Choroid plexus epithelial cell (primary cell): ENCODE results near the gene RWDD2A.

ENCODE experiments used
- DNase-seq: peaks from one replicate; pipeline ENCODE4 v3.0.0-alpha.2; 2010; ENCODE audit warnings: low read depth
- H3K4me3 ChIP-seq: 2 replicates; pipeline ENCODE4 v1.5.1; 2011; ENCODE audit warnings: low read depth, mild to moderate bottlenecking, control low read depth, low read length, moderate library complexity
- TF ChIP-seq, protein P1 (sequence below): conservative IDR thresholded peaks from 2 replicates; pipeline ENCODE4 v1.5.1; 2011; ENCODE audit warnings: low read depth, mild to moderate bottlenecking, control low read depth, inconsistent platforms, low read length, moderate library complexity

Gene RWDD2A

DNA sequence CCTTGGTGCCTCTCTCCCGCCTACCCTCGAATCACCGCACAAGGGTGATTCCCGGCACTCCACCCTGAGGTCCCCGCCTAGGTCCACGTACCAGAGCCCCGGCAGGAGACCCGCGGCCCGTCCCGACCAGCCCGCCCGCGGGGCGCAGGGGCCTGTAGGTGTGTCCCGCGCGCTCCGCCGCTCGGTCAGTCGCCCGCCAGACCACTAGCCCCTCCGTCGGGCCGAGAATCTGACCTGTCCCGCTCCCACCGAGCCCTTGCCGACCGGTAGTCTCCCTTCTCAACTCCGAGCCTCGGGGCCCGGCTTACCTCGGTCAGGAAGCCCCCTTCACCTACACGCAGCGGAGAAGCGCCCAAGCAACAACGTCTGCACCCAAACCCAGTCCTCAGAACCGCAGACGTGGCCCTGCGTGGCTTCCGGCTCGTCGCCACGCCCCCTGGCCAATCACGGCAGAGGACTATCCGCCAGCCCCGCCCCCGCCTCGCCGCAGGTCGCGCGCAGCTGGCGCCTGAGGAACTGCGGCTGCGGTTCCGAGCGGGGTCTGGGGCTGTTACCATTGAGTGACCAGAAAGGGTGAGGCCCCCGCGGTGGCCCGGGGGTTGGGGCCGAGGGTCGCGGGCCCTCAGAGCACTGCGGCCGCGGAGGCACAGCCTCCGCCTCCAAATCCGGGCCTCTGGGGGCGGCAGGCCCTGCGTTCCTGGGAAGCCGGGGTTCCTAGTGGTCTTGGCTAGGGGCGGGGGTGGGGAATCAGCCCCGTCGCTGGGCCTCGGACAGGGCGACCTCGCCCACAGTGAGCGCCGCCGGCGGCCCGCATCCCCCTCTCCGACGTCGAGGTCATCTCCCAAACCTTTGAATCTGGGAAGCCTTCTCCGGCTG, at the start of gene RWDD2A, which contains the start of gene PGM3:
Gene RWDD2A (plus strand): TSS at position 487 of the 876 bp plus-strand sequence. CDS start 1,095 bp downstream, outside the sequence.
Gene PGM3 (minus strand): TSS at position 395 of the 876 bp plus-strand sequence. CDS start 2,253 bp downstream, outside the sequence.
- peak within 1 kb of the TSS; percentile 90 for H3K4me3 ChIP-seq
- TF ChIP-seq, protein P1, sequence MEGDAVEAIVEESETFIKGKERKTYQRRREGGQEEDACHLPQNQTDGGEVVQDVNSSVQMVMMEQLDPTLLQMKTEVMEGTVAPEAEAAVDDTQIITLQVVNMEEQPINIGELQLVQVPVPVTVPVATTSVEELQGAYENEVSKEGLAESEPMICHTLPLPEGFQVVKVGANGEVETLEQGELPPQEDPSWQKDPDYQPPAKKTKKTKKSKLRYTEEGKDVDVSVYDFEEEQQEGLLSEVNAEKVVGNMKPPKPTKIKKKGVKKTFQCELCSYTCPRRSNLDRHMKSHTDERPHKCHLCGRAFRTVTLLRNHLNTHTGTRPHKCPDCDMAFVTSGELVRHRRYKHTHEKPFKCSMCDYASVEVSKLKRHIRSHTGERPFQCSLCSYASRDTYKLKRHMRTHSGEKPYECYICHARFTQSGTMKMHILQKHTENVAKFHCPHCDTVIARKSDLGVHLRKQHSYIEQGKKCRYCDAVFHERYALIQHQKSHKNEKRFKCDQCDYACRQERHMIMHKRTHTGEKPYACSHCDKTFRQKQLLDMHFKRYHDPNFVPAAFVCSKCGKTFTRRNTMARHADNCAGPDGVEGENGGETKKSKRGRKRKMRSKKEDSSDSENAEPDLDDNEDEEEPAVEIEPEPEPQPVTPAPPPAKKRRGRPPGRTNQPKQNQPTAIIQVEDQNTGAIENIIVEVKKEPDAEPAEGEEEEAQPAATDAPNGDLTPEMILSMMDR = no peak
- peak; percentile 89 for DNase-seq

DNA sequence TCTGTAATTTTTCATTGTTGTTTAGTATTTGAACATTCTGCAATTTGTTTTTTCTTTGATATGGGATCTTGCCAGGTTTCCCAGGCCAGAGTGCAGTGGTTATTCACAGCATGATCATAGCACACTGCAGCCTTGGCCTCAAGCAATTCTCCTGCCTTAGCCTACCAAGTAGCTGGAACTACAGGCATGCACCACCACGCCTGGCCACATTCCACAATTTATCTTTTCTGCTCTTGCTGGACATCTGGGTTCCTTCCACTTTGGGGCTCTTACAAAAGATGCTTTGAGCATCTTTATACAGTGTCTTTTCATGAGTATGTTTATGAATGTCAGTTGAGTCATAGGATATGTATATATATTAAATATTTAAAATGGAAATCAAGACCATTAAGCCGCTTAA, 42.0 kb upstream of the RWDD2A start:
- no peak overlapping the region for H3K4me3 ChIP-seq
- peak; percentile 64 for DNase-seq

GRCh38 chr6:83152913-83153312, 40.2 kb upstream of the RWDD2A start:
- no peak for DNase-seq
- TF ChIP-seq, protein P1 = no peak
- H3K4me3 ChIP-seq = no peak overlapping the region

More for the DNA sequence above, 42.0 kb upstream of the RWDD2A start:
- TF ChIP-seq, protein P1 = no peak

GRCh38 chr6:83153883-83154521, 39.2 kb upstream of the RWDD2A start:
- H3K4me3 ChIP-seq = no peak overlapping the region
- TF ChIP-seq, protein P1 = no peak
- DNase-seq = peak; percentile 16

- DNase-seq = no peak
- TF ChIP-seq, protein P1 = no peak
- H3K4me3 ChIP-seq = no peak overlapping the region
These were observed 37.4 kb upstream of the RWDD2A start for GRCh38 chr6:83155794-83156193.

GRCh38 chr6:83160167-83160566, 33.0 kb upstream of the RWDD2A start:
- H3K4me3 ChIP-seq = no peak overlapping the region
- TF ChIP-seq, protein P1 = no peak

More at GRCh38 chr6:83160167-83160566, 33.0 kb upstream of the RWDD2A start:
- no peak for DNase-seq
